GM19351 (cell line): ENCODE results near the gene FSTL4.
"Not testable (repeated sequence)": the region's sequence is repeated elsewhere in the genome, so short reads cannot be mapped to it uniquely, and the experiment has no call there.

Source experiments
- ATAC-seq: cut with Tn5 transposase; IDR thresholded peaks from one replicate; pipeline ENCODE4 v1.9.1; 2021; ENCODE audit warnings: mild to moderate bottlenecking, moderate library complexity; ENCODE audit not compliant: unreplicated experiment

The FSTL4 gene

GRCh38 chr5:133409210-133409674, 203.1 kb downstream of the FSTL4 start:
- ATAC-seq: no peak

- ATAC-seq: no peak
Measured at GRCh38 chr5:133408322-133408721, 204.0 kb downstream of the FSTL4 start.

GRCh38 chr5:133406977-133407632, 205.2 kb downstream of the FSTL4 start:
- ATAC-seq: no peak

GRCh38 chr5:133406208-133406976, 205.9 kb downstream of the FSTL4 start:
- no peak for ATAC-seq

- no peak for ATAC-seq
Measured at GRCh38 chr5:133405275-133406034, 206.9 kb downstream of the FSTL4 start.

- no peak for ATAC-seq
Measured at GRCh38 chr5:133404724-133405123, 207.6 kb downstream of the FSTL4 start.

GRCh38 chr5:133403741-133404364, 208.5 kb downstream of the FSTL4 start:
- ATAC-seq: no peak

- ATAC-seq: no peak
Measured at GRCh38 chr5:133402775-133403174, 209.6 kb downstream of the FSTL4 start.

- no peak for ATAC-seq
Measured at GRCh38 chr5:133401731-133402347, 210.5 kb downstream of the FSTL4 start.

GRCh38 chr5:133400831-133401351, 211.4 kb downstream of the FSTL4 start:
- no peak for ATAC-seq

- ATAC-seq: no peak
Measured at GRCh38 chr5:133400120-133400519, 212.2 kb downstream of the FSTL4 start.

GRCh38 chr5:133399247-133399891, 213.0 kb downstream of the FSTL4 start:
- no peak for ATAC-seq

- ATAC-seq: no peak
Measured at GRCh38 chr5:133398646-133399101, 213.7 kb downstream of the FSTL4 start.

GRCh38 chr5:133397990-133398645, 214.2 kb downstream of the FSTL4 start:
- no peak for ATAC-seq

- ATAC-seq: no peak
Measured at GRCh38 chr5:133397348-133397747, 215.0 kb downstream of the FSTL4 start.

GRCh38 chr5:133396814-133397213, 215.5 kb downstream of the FSTL4 start:
- ATAC-seq: no peak

GRCh38 chr5:133396187-133396741, 216.1 kb downstream of the FSTL4 start:
- no peak for ATAC-seq

GRCh38 chr5:133395207-133395606, 217.1 kb downstream of the FSTL4 start:
- not testable (repeated sequence) for ATAC-seq

GRCh38 chr5:133394477-133394817, 217.9 kb downstream of the FSTL4 start:
- ATAC-seq: not testable (repeated sequence)
